ENCODE results near the gene ZNF639.
A peak's percentile ranks its signal among the peaks of the same experiment; 100 is the strongest.
"Not testable (repeated sequence)": the region's sequence is repeated elsewhere in the genome, so short reads cannot be mapped to it uniquely, and the experiment has no call there.

The ZNF639 gene, protein sequence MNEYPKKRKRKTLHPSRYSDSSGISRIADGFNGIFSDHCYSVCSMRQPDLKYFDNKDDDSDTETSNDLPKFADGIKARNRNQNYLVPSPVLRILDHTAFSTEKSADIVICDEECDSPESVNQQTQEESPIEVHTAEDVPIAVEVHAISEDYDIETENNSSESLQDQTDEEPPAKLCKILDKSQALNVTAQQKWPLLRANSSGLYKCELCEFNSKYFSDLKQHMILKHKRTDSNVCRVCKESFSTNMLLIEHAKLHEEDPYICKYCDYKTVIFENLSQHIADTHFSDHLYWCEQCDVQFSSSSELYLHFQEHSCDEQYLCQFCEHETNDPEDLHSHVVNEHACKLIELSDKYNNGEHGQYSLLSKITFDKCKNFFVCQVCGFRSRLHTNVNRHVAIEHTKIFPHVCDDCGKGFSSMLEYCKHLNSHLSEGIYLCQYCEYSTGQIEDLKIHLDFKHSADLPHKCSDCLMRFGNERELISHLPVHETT

GRCh38 chr3:179322286-179323196 lies at the start of gene ZNF639:
TSS of gene ZNF639 (plus strand) at chr3:179323031. CDS start at chr3:179328294, 5,263 bp downstream.
- peak; percentile 54 for DNase-seq (ENCODE audit: low read depth, low spot score)

GRCh38 chr3:179274434-179274833 lies 48.4 kb upstream of the ZNF639 start:
- not testable (repeated sequence) for DNase-seq (ENCODE audit: low read depth, low spot score)

DNA sequence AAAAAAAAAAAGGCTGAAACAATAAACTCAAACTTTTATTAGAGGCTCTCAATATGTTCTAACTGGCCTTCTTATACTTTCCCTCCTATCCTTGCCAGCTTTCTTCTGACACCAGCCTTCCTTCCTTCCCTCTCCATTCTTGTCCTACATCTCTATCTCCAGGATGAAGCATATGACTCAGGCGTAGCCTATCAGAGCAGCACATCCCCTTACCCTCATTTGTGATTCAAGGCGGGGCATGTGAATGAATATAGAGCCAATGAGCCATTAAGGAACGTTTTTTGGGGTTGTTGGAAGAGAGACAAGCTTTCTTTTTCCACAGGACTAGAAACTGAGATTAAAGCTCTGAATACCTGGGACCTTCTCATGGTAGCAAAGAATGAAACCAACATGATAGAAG lies 46.8 kb upstream of the ZNF639 start:
- DNase-seq (ENCODE audit: low read depth, low spot score) = no peak

GRCh38 chr3:179276743-179277142 lies 46.1 kb upstream of the ZNF639 start:
- no peak for DNase-seq (ENCODE audit: low read depth, low spot score)

GRCh38 chr3:179278151-179278550 lies 44.7 kb upstream of the ZNF639 start:
- DNase-seq (ENCODE audit: low read depth, low spot score) = no peak

DNA sequence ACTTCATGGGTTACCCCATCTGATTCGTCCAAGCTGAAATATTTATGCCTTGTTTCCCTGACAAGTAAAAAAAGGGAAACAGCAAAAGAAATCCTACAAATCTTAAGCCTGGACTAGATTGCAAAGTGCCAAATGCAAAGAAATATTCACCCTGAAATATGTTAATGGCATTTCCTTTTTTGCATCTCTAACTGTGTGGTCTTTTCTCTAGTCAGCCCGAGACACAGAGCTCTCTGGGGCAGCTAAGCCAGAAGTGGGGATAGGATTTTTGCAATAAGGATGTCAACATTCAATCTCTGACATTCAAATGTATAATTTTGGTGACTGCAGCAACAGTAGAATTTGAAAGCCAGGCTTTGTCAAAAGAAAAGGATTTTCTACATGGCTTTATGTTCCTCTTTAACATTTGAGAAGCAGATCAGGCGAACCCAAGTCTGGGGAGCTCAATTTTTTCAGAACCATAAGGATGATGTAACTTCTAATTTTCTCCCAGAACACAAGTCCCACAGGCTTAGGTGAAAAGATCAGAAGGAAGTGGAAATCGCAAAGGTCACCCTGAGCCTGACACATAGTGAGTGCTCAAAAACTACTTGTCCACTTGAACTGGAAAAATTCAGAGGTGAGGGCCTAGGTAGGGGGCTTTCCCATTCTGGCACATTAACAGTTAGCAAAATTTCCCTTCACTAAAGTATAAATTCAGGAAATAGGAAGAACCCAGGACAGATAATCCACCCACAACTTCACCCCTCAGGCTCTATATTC lies 43.7 kb upstream of the ZNF639 start:
- DNase-seq (ENCODE audit: low read depth, low spot score) = no peak

DNA sequence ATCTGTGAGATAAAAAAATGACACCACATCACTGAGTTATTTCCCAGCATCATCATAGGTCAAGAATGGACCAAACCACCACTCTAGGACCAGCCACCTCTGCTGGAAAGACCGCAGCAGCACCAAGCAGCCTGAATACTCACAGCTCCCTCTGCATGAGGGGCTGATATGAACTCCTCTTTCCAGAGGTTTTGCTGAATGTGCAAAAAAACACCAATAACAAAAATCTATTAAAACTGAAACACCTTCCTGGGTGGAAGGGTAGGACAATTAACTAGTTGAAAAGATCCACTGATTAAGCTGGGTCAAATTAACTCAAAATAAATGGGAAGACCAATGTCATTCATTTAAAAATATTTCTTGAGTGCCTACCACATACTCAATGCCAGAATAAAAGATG lies 43.0 kb upstream of the ZNF639 start:
- DNase-seq (ENCODE audit: low read depth, low spot score) = no peak

DNA sequence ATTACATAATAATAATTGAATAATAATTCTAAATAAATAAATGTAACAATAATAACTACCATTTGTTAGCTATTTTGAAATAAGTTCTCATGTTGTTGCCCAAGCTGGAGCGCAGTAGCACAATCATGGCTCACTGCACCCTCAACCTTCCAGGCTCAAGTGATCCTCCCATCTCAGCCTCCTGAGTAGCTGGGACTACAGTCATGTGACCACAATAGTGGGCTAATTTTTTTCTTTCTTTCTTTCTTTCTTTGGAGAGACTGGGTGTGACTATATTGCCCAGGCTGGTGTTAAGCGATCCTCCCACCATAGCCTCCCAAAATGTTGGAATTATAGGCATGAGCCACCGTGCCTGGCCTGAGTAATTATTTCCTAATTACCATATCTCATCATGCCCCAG lies 41.0 kb upstream of the ZNF639 start:
- DNase-seq (ENCODE audit: low read depth, low spot score) = no peak

DNA sequence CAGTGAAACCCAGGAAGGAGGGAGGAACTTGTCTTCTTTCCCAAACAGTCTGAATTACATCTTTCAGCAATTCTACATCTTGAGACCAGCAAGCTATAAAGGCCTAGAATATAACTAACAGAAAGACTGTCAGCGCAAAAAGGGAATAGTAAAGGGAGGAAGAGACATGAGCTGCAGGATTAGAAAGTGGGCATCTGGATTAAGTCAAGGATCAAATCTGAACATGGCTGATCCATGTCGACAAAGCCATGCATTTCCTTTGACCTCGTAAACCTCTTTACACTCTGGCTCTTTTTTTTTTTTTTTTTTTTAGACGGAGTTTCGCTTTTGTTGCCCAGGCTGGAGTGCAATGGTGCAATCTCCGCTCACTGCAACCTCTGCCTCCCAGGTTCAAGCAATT lies 36.5 kb upstream of the ZNF639 start:
- no peak for DNase-seq (ENCODE audit: low read depth, low spot score)

DNA sequence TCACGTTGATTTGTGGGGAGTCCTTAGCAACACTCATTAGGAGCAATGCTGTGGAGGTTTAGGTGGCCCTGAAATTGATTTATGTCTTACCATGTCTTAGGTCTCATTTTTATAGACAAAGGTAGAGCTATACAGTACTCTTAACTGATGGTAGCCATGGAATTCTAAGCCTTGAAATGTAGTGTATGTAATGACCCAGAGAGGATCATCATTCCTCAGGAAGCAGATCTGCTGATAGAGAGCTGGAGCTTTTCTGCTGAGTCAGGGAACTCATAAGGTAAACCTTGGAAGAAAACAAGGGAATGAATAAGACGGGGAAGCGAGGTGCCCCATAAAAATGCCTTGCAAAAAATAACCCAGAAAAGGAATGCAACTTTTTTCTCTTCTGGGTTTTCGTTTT lies 34.0 kb upstream of the ZNF639 start:
- DNase-seq (ENCODE audit: low read depth, low spot score) = no peak

DNA sequence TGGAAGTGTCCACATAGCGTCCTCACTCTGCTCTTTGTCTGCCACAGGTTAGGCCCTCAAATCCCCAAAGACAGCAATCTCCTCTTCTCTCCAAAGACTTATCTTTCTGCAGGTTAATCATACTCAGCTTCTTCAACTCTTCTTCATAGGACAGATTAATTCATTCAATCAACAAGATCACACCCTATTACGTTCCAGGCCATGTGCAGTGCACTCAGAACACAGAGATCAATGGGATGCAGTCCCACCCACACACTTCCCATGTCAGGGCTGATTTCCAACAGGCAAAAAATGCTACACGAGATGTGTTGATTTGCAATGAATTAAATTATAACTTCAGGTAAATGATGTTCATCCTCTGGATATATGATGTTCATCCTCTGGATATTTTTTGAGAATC lies 33.5 kb upstream of the ZNF639 start:
- no peak for DNase-seq (ENCODE audit: low read depth, low spot score)

DNA sequence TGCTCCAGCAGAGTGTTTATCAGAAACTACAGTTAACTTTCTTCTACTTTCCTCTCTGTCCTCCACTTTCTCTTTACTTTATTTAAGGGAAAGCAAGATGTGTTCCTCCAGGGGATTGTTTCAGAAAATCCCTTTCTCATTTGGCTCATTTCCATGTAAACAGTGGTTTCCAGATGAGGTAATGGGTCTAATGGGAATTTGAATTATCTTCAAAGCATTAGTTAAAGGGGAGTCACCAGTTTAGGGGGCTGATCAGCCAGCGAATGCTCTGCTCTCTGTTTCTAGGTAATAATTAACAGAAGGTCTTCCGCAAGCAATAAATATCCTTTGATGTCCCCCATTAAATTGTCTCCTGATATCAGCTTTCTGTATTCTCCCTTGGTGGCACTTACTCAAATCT lies 30.4 kb upstream of the ZNF639 start:
- DNase-seq (ENCODE audit: low read depth, low spot score) = no peak

DNA sequence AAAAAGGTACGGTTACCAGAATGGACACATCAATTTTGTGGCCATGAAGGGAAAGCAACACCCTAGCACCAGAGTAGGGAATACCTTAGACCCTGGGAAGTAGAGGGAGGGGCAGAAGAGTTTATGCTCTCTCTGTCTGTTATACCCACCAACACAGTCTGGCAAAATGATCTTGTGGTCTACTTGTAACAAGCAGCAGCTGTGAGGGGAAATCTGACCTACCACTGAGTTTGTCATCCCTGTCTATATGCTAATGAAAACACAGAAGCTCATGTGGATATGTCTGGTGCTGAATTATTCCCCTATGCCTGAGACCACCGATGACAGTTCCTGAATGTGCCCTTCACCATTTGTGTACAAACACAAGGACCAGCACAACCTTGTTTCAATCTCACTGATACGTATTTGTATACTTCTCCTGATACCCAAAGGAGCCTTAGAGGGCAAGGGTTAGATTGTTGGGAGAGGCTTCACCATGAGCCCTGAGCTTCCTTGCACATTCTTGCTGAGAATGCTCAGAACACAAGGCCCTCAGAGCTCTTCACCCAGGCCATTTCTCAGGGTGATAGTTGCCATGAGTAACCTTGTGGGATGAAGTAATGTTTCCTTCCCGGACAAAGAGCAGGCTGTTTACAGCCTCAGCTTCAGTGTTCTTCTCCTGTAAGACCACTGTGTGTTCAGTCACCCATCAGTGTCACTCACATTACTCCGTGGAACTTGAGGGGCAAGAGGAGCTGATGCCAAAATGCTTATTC lies 24.7 kb upstream of the ZNF639 start:
- no peak for DNase-seq (ENCODE audit: low read depth, low spot score)

- DNase-seq (ENCODE audit: low read depth, low spot score) = no peak
Measured at GRCh38 chr3:179299316-179299715, 23.5 kb upstream of the ZNF639 start.

DNA sequence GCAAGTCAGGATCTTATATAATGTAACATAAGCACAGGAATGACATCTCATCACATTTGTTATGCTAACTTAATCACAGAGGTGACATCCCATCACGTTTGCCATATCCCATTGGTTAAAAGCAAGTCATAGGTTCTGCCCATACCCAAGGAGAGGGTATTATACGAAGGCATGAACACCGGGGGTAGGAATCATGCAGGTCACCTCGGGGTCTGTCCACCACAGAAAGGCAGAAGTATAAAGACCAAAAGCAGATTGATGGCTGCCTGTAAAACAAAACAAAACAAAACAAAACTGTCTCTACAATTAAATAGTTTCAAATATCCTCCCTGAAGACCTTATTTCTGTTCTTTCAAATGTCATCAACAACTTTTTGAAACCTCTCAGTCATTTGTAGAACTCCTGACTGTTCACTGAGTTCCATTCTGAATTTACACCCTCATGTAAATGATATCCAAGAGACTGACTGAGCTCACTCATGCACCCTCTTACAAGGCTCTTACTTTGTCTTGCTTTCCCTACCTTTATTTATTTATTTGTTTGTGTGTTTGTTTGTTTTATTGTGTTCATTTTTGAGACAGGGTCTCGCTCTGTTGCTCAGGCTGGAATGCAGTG lies 22.7 kb upstream of the ZNF639 start:
- DNase-seq (ENCODE audit: low read depth, low spot score) = no peak

GRCh38 chr3:179301645-179302044 lies 21.2 kb upstream of the ZNF639 start:
- no peak for DNase-seq (ENCODE audit: low read depth, low spot score)

GRCh38 chr3:179302111-179302510 lies 20.7 kb upstream of the ZNF639 start:
- DNase-seq (ENCODE audit: low read depth, low spot score) = no peak

DNA sequence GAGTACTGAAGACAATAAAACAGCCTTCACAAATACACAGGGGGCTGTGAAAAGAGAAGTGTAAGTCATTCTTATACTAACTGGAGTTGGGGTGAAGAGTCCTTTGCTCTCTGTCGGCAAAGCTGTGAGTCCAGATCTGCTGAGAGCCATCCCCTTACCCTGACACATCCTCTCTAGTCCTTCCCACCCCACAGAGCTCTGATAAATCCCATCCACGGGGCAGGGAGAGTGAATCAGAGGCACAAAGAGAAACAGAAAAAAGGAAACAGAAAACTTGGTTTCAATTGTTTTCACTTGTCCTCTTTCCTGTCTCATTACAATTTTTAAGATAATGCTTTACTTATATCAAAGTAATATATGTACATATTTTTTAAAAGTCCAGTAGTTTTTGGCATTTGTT lies 18.2 kb upstream of the ZNF639 start:
- no peak for DNase-seq (ENCODE audit: low read depth, low spot score)

- DNase-seq (ENCODE audit: low read depth, low spot score) = not testable (repeated sequence)
Measured at GRCh38 chr3:179307362-179307761, 15.5 kb upstream of the ZNF639 start.

DNA sequence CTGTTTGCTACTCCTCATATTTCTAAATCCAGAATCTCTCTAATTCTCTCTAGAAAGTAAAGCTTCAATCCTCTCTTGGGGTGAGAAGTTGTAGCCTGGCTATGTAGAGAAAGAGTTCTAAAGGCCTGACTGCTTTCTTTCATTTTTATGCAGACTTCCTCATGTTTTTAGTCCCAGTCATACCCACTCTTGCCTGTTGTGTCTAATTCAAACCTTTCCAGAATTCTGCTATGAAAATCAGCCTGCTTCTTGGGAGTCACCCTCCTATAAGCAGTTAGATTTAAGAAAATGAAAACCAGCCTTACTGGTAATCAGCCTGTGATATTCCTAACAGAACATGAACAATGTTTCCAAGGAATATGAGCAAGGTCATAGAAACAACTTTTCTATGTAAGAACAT lies 14.8 kb upstream of the ZNF639 start:
- DNase-seq (ENCODE audit: low read depth, low spot score) = no peak
